Measurements from ENCODE around the gene MTA1.

MTA1 gene

GRCh38 chr14:105501504-105502291 is 82.1 kb downstream of the MTA1 start:
- no peak for DNase-seq

GRCh38 chr14:105502446-105503295 is 83.0 kb downstream of the MTA1 start:
- DNase-seq: no peak

GRCh38 chr14:105503296-105503640 is 83.6 kb downstream of the MTA1 start:
- no peak for DNase-seq

GRCh38 chr14:105503935-105504692 is 84.5 kb downstream of the MTA1 start:
- no peak for DNase-seq

GRCh38 chr14:105505101-105505500 is 85.5 kb downstream of the MTA1 start:
- DNase-seq: no peak

- DNase-seq: no peak
Measured at GRCh38 chr14:105507247-105507646, 87.6 kb downstream of the MTA1 start.

GRCh38 chr14:105508069-105508468 is 88.4 kb downstream of the MTA1 start:
- DNase-seq: no peak

- DNase-seq: no peak
Measured at GRCh38 chr14:105508601-105509000, 89.0 kb downstream of the MTA1 start.

- peak; percentile 36 for DNase-seq
Measured at GRCh38 chr14:105517096-105517495, 97.5 kb downstream of the MTA1 start.

GRCh38 chr14:105519946-105520698 is 100.5 kb downstream of the MTA1 start:
- DNase-seq: no peak

Measured in EL (cell line).